HepG2 (cell line): ENCODE data around the gene LRFN2. TPM values are rescaled to one million over a fixed set of nuclear protein-coding genes. Genes with fewer than 3 reads are reported as not detected.

ENCODE experiments used
- ATAC-seq: fragments of 200-7000 bp; cut with Tn5 transposase; 3 replicates; pipeline ENCODE4 v1.9.1; 2020; ENCODE audit warnings: mild to moderate bottlenecking, moderate library complexity
- BruUV-seq: library from RNA; stranded (reverse); fragments of 400-500 nt; replicated peaks from 2 replicates; lab custom pipeline; 2021; lab: Mats Ljungman, UMichigan
- CTCF ChIA-PET: fragments of 300-600 bp; formaldehyde crosslinking; extraction: SDS; loops from one replicate; lab custom pipeline; 2021; ENCODE audit warnings: low total read pairs, inconsistent platforms, low intra/inter-chr PET ratio; lab: Yijun Ruan, JAX
- POLR2A ChIA-PET: fragments of 350-600 bp; sonication (Branson Sonifier 250); formaldehyde crosslinking; loops from one replicate; lab custom pipeline; 2020; ENCODE audit warnings: antibody characterized with exemption, inconsistent platforms; lab: Yijun Ruan, JAX
- DNase-seq: peaks from one replicate; pipeline ENCODE4 v3.0.0-alpha.2; 2015; ENCODE audit warnings: low spot score
- FAIRE-seq: peaks from 3 replicates; lab custom pipeline; 2011; peaks lifted over from hg19 to GRCh38; lab: Jason Lieb, UNC
- H2AFZ ChIP-seq: one replicate; pipeline ENCODE4 v1.6.1; 2011; ENCODE audit warnings: low read length, inconsistent platforms
- H3K27ac ChIP-seq: fragments of 300-600 bp; 3 replicates; pipeline ENCODE4 v1.8.0; 2011; ENCODE audit warnings: mixed run types, mild to moderate bottlenecking, mixed read lengths, low read length, inconsistent platforms; ENCODE audit not compliant: insufficient read depth; ENCODE audit errors: extremely low read length
- H3K27me3 ChIP-seq, 2 experiments: fragments of 200-600 bp in 1 of 2; 2 replicates in 1 of 2; 3 replicates in 1 of 2; pipeline versions ENCODE4 v1.6.0 to v1.8.0; 2011; ENCODE audit warnings: low read length in 2 of 2, mild to moderate bottlenecking in 2 of 2, moderate library complexity in 2 of 2, inconsistent platforms in 1 of 2; ENCODE audit not compliant: insufficient read depth in 2 of 2, control insufficient read depth in 1 of 2
- H3K36me3 ChIP-seq, 2 experiments: fragments of 200-600 bp in 1 of 2; replicated peaks in 1 of 2; 2 replicates in 1 of 2; 3 replicates in 1 of 2; pipeline versions ENCODE4 v1.5.1 to v1.8.0; 2011; ENCODE audit warnings: low read length in 2 of 2, inconsistent platforms in 1 of 2; ENCODE audit not compliant: insufficient read depth in 2 of 2, control insufficient read depth in 1 of 2
- H3K4me1 ChIP-seq: 2 replicates; pipeline ENCODE4 v1.5.1; 2012; ENCODE audit warnings: low read length, inconsistent platforms; ENCODE audit not compliant: insufficient read depth
- H3K4me2 ChIP-seq: 2 replicates; pipeline ENCODE4 v1.6.0; 2011; ENCODE audit warnings: low read depth, low read length, inconsistent platforms
- H3K4me3 ChIP-seq, 3 experiments: fragments of 200-600 bp in 1 of 3; sonication (generic), shearing (Covaris generic) in 1 of 3; replicated peaks in 1 of 3; 2 replicates each; pipeline ENCODE4 v1.5.1; 2011 to 2016; ENCODE audit warnings: low read length in 3 of 3, inconsistent platforms in 2 of 3, low read depth in 2 of 3, mild to moderate bottlenecking in 2 of 3, control low read depth in 1 of 3, mixed read lengths in 1 of 3; ENCODE audit not compliant: insufficient read depth in 1 of 3
- H3K79me2 ChIP-seq: one replicate; pipeline ENCODE4 v1.6.1; 2011; ENCODE audit warnings: low read length, inconsistent platforms; ENCODE audit not compliant: insufficient read depth
- H3K9ac ChIP-seq: 2 replicates; pipeline ENCODE4 v1.6.0; 2011; ENCODE audit warnings: mild to moderate bottlenecking, low read depth, low read length, inconsistent platforms; ENCODE audit not compliant: insufficient read depth
- H3K9me3 ChIP-seq: 2 replicates; pipeline ENCODE4 v1.5.1; 2012; ENCODE audit warnings: mild to moderate bottlenecking, low read length
- H4K20me1 ChIP-seq: 2 replicates; pipeline ENCODE4 v1.6.0; 2011; ENCODE audit warnings: inconsistent platforms, mild to moderate bottlenecking, low read length, moderate library complexity; ENCODE audit not compliant: insufficient read depth
- FOXJ3 ChIP-seq: sonication (generic); formaldehyde crosslinking; IDR thresholded peaks from 2 replicates; pipeline ENCODE4 v1.4.0; 2020; ENCODE audit warnings: missing genetic modification reagents, mild to moderate bottlenecking, borderline replicate concordance
- HMGXB3 ChIP-seq: sonication (generic); formaldehyde crosslinking; IDR thresholded peaks from 2 replicates; pipeline ENCODE4 v1.4.0; 2020; ENCODE audit warnings: missing genetic modification reagents, borderline replicate concordance
- SOX5 ChIP-seq: IDR thresholded peaks from 2 replicates; pipeline ENCODE4 v1.6.1; 2016; ENCODE audit warnings: borderline replicate concordance
- SOX6 ChIP-seq, 2 experiments: fragments of 450-650 bp in 1 of 2; sonication (generic) in 1 of 2; formaldehyde crosslinking in 1 of 2; IDR thresholded peaks; 2 replicates each; pipeline versions ENCODE4 v1.4.0 to v1.6.1; 2017 to 2020; ENCODE audit warnings: antibody characterized with exemption in 1 of 2, mild to moderate bottlenecking in 1 of 2, missing genetic modification reagents in 1 of 2
- ZBTB4 ChIP-seq: sonication (generic); formaldehyde crosslinking; IDR thresholded peaks from 2 replicates; pipeline ENCODE4 v1.4.0; 2020; ENCODE audit warnings: missing genetic modification reagents, mild to moderate bottlenecking, borderline replicate concordance
- ZNF468 ChIP-seq: sonication (generic); formaldehyde crosslinking; IDR thresholded peaks from 2 replicates; pipeline ENCODE4 v1.8.0; 2022; ENCODE audit warnings: mild to moderate bottlenecking, moderate library complexity, missing genetic modification reagents
- ZNF580 ChIP-seq: IDR thresholded peaks from 2 replicates; pipeline ENCODE4 v1.6.1; 2016; ENCODE audit warnings: low read depth, borderline replicate concordance
- ZSCAN29 ChIP-seq: sonication (generic); formaldehyde crosslinking; conservative IDR thresholded peaks from 2 replicates; pipeline ENCODE4 v1.4.0; 2020; ENCODE audit warnings: mild to moderate bottlenecking, missing genetic modification reagents
- WGBS: methylation state at CpG from one replicate; pipeline ENCODE4 v1.1.6; 2017; ENCODE audit warnings: low lambda C conversion rate; 5-methylcytosine and 5-hydroxymethylcytosine counted together
- in situ Hi-C: cut with HindIII; loops from 2 replicates; pipeline ENCODE4 v1.10.0; 2017; ENCODE audit warnings: low pct_unique_long_range_greater_than_20kb; ENCODE audit not compliant: extremely low pct_ligation_motif_present
- intact Hi-C: fragments of 100-400 bp; cut with micrococcal nuclease; formaldehyde crosslinking; loops from one replicate; pipeline ENCODE4 v1.10.0; 2022; ENCODE audit not compliant: unreplicated experiment
- polyA plus RNA-seq, 8 experiments: library from polyadenylated mRNA; depleted of rRNA in 3 of 8; stranded (reverse) in 7 of 8; unstranded in 1 of 8; fragments of >200 nt; fragmentation: Illumina TruSeq in 4 of 8; extraction: Trizol in 4 of 8; gene quantifications; 2 replicates each; pipeline versions ENCODE4 v1.2.1 to v1.2.3, GENCODE V29; 2011 to 2016; ENCODE audit warnings: low read depth in 4 of 8, missing spikeins in 1 of 8, mixed read lengths in 1 of 8; ENCODE audit not compliant: insufficient read depth in 1 of 8
- total RNA-seq, 5 experiments: library from RNA; depleted of rRNA; stranded (reverse); fragments of >200 nt; fragmentation: Illumina TruSeq; extraction: Trizol; gene quantifications; 2 replicates each; pipeline ENCODE4 v1.2.3, GENCODE V29; 2016; ENCODE audit warnings: low read depth in 1 of 5
- TF ChIP-seq, protein P1 (sequence below): sonication (generic); formaldehyde crosslinking; IDR thresholded peaks from 2 replicates; pipeline ENCODE4 v1.5.0; 2020; ENCODE audit warnings: missing genetic modification reagents, mild to moderate bottlenecking, borderline replicate concordance

The LRFN2 gene
- total and polyA plus RNA-seq, 2 of the 13 experiments (the other 11 are each of a cell fraction or from before 2014, with no cell fraction given) = not detected

- H3K27me3 ChIP-seq = peaks cover 1 to 26% of the 10 kb centered on the region in 2 experiments; a peak in 3 of 5 replicates
- in situ Hi-C loops = no loop called here
- intact Hi-C loops = no loop called here
- FAIRE-seq (no peak), ATAC-seq (no peak), DNase-seq (no peak)
- ChIA-PET CTCF (no interaction called here), POLR2A (no interaction called here)
- no peaks in the 10 kb centered on the region for H3K79me2 ChIP-seq
- H3K27ac ChIP-seq = no peak overlapping the region
- BruUV-seq = no TSS peak
- no peaks in the 10 kb centered on the region for H4K20me1 ChIP-seq
- 9% methylated on average over 2 of the region's 2 CpGs for WGBS
- H3K9ac ChIP-seq = no peak overlapping the region
- H3K4me2 ChIP-seq = no peak overlapping the region
- no peaks in the 10 kb centered on the region for H3K36me3 ChIP-seq
- TF ChIP-seq SOX5 (CRISPR knock-in tag) (no peak), SOX6 (IDR thresholded peaks at IDR 0.05) (no peak), SOX6 (CRISPR knock-in tag; IDR thresholded peaks at IDR 0.05) (no peak), ZNF468 (no peak), ZNF580 (CRISPR knock-in tag) (no peak), ZSCAN29 (CRISPR knock-in tag) (no peak)
- H2AFZ ChIP-seq = no peak overlapping the region
- no peak overlapping the region for H3K4me3 ChIP-seq
- H3K9me3 ChIP-seq = no peaks in the 10 kb centered on the region
- H3K4me1 ChIP-seq = no peaks in the 10 kb centered on the region
Observed at GRCh38 chr6:40485300-40485699, 101.9 kb downstream of the LRFN2 start.

GRCh38 chr6:40484066-40484465 is 103.1 kb downstream of the LRFN2 start:
- H3K27me3 ChIP-seq = peaks cover 1 to 26% of the 10 kb centered on the region in 2 experiments; a peak in 3 of 5 replicates
- H3K4me1 ChIP-seq = no peaks in the 10 kb centered on the region
- no peaks in the 10 kb centered on the region for H3K9me3 ChIP-seq
- no peaks in the 10 kb centered on the region for H4K20me1 ChIP-seq
- POLR2A ChIA-PET = no interaction called here
- H3K9ac ChIP-seq = no peak overlapping the region
- no peak for ATAC-seq
- in situ Hi-C loops = no loop called here
- no peaks in the 10 kb centered on the region for H3K36me3 ChIP-seq
- H2AFZ ChIP-seq = no peak overlapping the region
- H3K4me2 ChIP-seq = no peak overlapping the region
- intact Hi-C loops = no loop called here
- no TSS peak for BruUV-seq
- DNase-seq = no peak
- FAIRE-seq = no peak
- CTCF ChIA-PET = no interaction called here
- no peaks in the 10 kb centered on the region for H3K79me2 ChIP-seq
- 25% methylated on average over 7 of the region's 7 CpGs for WGBS
- H3K27ac ChIP-seq = no peak overlapping the region
- no peak overlapping the region for H3K4me3 ChIP-seq
- no peak for TF ChIP-seq ZBTB4 (CRISPR knock-in tag)
- TF ChIP-seq, protein P1, sequence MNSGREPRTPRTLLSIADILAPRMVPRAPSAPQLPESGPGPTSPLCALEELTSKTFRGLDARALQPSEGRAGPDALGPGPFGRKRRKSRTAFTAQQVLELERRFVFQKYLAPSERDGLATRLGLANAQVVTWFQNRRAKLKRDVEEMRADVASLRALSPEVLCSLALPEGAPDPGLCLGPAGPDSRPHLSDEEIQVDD = no peak
- TF ChIP-seq FOXJ3 (CRISPR knock-in tag) = no peak
- TF ChIP-seq HMGXB3 (CRISPR knock-in tag) = no peak
